Right ventricle myocardium inferior (tissue), 1 donor: ENCODE results near the gene PCBP3. TPM values are rescaled to one million over a fixed set of nuclear protein-coding genes. Genes with fewer than 3 reads are reported as not detected.
"Not testable (repeated sequence)": the region's sequence is repeated elsewhere in the genome, so short reads cannot be mapped to it uniquely, and the experiment has no call there.

Experiments
- ATAC-seq: fragments of 200-7000 bp; cut with Tn5 transposase; one replicate; pipeline ENCODE4 v1.9.1; 2020; ENCODE audit warnings: mild to moderate bottlenecking, moderate library complexity
- DNase-seq: peaks from one replicate; pipeline ENCODE4 v3.0.0; 2021; ENCODE audit errors: missing footprints
- intact Hi-C: fragments of 100-400 bp; cut with DNase I; formaldehyde crosslinking; loops from one replicate; pipeline ENCODE4 v1.11.0; 2022
- total RNA-seq: library from RNA; stranded (reverse); fragmentation: NEBNext Ultra II Directional; extraction: Animal tissue kit (Norgen Biotek cat#: 25700); gene quantifications from one replicate; pipeline ENCODE4 v1.2.1, GENCODE V29; 2021
- donor health status: DM: no; HTN: yes; CAD: no; lungs with severe emphysema.

Gene PCBP3
- total RNA-seq, 1 donor from 2014 or later: 3.7 TPM

GRCh38 chr21:45838634-45839033 is 195.1 kb downstream of the PCBP3 start:
- DNase-seq: no peak
- intact Hi-C loops: no loop called here
- no peak for ATAC-seq

GRCh38 chr21:45839274-45839673 is 195.7 kb downstream of the PCBP3 start:
- no peak for DNase-seq
- intact Hi-C loops: no loop called here
- no peak for ATAC-seq

GRCh38 chr21:45841033-45841432 is 197.5 kb downstream of the PCBP3 start:
- no peak for DNase-seq
- intact Hi-C loops: no loop called here
- no peak for ATAC-seq

GRCh38 chr21:45843426-45843825 is 199.9 kb downstream of the PCBP3 start:
- ATAC-seq: no peak
- intact Hi-C loops: no loop called here

GRCh38 chr21:45844181-45844580 is 200.7 kb downstream of the PCBP3 start:
- ATAC-seq (no peak), DNase-seq (peak; percentile 35)
- intact Hi-C loops: no loop called here

More at GRCh38 chr21:45843426-45843825, 199.9 kb downstream of the PCBP3 start:
- no peak for DNase-seq

GRCh38 chr21:45845063-45845769 is 201.7 kb downstream of the PCBP3 start:
- no peak for ATAC-seq
- intact Hi-C loops: no loop called here
- DNase-seq: peak; percentile 25

GRCh38 chr21:45845770-45846090 is 202.2 kb downstream of the PCBP3 start:
- intact Hi-C loops: no loop called here
- ATAC-seq: no peak
- DNase-seq: peak; percentile 0

GRCh38 chr21:45846373-45847160 is 203.0 kb downstream of the PCBP3 start:
- ATAC-seq (peak; percentile 84), DNase-seq (peak; percentile 69)
- intact Hi-C loops: no loop called here

GRCh38 chr21:45847870-45848269 is 204.3 kb downstream of the PCBP3 start:
- no peak for DNase-seq
- no peak for ATAC-seq
- intact Hi-C loops: no loop called here

- intact Hi-C loops: no loop called here
- ATAC-seq (no peak), DNase-seq (no peak)
Observed at GRCh38 chr21:45848331-45848730, 204.8 kb downstream of the PCBP3 start.

- DNase-seq (no peak), ATAC-seq (no peak)
- intact Hi-C loops: no loop called here
Observed at GRCh38 chr21:45848805-45849204, 205.3 kb downstream of the PCBP3 start.

- DNase-seq (no peak), ATAC-seq (no peak)
- intact Hi-C loops: no loop called here
Observed at GRCh38 chr21:45849651-45850050, 206.1 kb downstream of the PCBP3 start.

GRCh38 chr21:45850181-45850580 is 206.7 kb downstream of the PCBP3 start:
- DNase-seq: no peak
- intact Hi-C loops: no loop called here
- ATAC-seq: no peak

- ATAC-seq, intact Hi-C loops, DNase-seq: not testable (repeated sequence)
Observed at GRCh38 chr21:45852386-45852785, 208.9 kb downstream of the PCBP3 start.

GRCh38 chr21:45852886-45853400 is 209.4 kb downstream of the PCBP3 start:
- DNase-seq (no peak), ATAC-seq (no peak)
- intact Hi-C loops: no loop called here

GRCh38 chr21:45853703-45854342 is 210.3 kb downstream of the PCBP3 start:
- DNase-seq (no peak), ATAC-seq (no peak)
- intact Hi-C loops: no loop called here

GRCh38 chr21:45854690-45855247 is 211.2 kb downstream of the PCBP3 start:
- ATAC-seq: no peak
- no peak for DNase-seq
- intact Hi-C loops: no loop called here

- DNase-seq: no peak
- ATAC-seq: no peak
- intact Hi-C loops: no loop called here
Observed at GRCh38 chr21:45855248-45855811, 211.8 kb downstream of the PCBP3 start.

- intact Hi-C loops: no loop called here
Observed at GRCh38 chr21:45856442-45856841, 212.9 kb downstream of the PCBP3 start.

More at GRCh38 chr21:45856442-45856841, 212.9 kb downstream of the PCBP3 start:
- DNase-seq (no peak), ATAC-seq (no peak)
